Measurements from ENCODE around the gene SUB1.
"Not testable (repeated sequence)": the region's sequence is repeated elsewhere in the genome, so short reads cannot be mapped to it uniquely, and the experiment has no call there.

Gene SUB1

DNA sequence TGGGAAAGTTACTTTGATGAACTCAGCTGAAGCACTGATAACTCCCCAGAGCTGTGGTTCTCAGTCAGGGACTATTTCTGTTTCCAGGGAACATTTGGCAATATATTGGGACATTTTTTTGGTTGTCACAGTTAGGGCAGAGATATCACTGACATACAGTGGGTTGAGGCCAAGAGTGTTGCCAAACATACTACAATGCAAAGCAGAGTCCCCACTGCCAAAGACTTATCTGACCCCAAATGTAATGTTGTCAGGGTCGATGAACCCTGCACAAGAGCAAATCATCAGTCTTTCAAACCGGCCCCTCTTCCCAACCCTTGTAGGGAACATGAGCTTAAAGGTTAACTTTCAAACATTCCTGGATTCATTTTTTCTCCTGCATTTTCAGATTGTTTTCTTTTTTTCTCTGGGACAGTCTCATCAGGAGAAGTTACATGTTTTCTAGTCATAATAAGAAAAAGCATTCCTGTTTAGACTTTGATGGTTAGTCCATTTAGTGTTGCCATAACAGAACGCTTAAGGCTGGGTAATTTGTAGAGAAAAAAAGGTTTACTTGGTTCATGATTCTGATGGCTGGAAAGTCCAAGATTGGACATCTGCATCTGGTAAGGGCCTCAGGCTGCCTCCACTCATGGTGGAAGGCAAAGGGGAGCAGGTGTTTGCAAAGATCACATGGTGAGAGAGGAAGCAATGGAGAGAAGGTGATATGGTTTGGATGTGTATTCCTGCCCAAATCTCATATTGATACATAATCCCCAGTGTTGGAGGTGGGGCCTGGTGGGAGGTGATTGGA lies 18.8 kb upstream of the SUB1 start:
- no peak for DNase-seq (ENCODE audit: low spot score)

GRCh38 chr5:32571128-32571527 lies 14.2 kb upstream of the SUB1 start:
- no peak for DNase-seq (ENCODE audit: low spot score)

DNA sequence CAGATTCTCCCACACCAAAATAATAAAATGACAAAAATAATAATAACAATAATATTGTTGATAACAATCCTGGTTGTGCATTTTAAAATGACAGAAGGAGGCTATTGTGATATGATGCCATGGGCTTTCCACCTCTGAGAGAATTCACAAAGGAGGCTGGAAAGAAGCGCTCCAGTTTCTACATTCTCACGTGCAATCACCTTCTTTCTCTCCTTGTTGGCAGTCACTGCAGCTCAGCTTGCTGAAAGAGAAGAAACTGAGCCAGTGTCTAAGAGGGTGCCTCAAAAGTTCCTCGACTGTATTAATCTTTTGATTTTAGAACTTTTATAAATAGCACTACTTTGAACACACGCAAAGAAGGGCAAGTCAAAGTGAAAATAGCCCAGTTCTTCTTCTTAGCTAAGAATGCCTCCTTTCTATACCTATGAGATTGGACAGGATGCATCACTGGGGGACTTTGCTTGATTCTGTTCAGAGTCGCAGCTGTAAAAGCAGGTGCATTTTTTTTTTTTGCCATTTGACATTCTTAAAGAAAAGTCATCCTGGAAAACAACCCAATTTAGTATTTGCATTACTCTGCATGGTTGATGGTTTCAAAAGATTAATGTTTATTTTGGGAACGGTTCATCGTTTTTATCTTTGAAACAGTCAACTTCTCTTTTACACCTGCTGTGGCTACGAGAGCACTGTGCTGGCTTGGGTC lies 12.4 kb upstream of the SUB1 start:
- no peak for DNase-seq (ENCODE audit: low spot score)

DNA sequence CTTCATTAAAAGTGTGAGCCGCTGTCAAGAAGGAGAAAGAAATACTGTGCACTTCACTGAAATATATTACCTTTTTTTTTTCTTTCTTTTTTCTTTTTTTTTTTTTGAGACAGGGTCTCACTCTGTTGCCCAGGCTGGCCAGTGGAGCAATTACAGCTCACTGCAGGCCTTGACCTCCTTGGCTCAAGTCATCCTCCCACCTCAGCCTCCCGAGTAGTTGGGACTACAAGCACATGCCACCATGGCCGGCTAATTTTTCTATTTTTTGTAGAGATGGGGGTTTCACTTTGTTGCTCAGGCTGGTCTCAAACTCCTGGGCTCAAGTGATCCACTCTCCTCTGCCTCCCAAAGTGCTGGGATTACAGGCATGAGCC lies 11.9 kb upstream of the SUB1 start:
- not testable (repeated sequence) for DNase-seq (ENCODE audit: low spot score)

GRCh38 chr5:32574540-32575175 lies 10.7 kb upstream of the SUB1 start:
- no peak for DNase-seq (ENCODE audit: low spot score)

DNA sequence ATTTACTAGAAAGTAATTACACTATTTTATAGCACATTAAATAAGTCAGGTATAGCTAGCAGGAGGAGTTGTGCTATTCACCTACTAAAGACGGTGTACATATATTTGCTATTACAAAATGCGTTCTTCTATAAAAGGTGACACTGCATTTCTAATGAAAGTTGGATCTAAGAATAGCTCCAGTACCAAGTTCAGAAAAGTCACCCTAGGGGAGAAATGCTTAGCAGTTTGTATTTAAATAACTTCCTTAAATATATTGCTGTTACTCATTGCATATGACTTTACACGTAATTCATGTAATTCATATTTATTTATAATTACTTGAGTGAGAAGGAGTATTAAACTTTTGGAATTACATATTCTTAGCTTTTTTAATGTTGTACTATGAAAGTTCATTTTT lies 7.0 kb upstream of the SUB1 start:
- DNase-seq (ENCODE audit: low spot score) = no peak

GRCh38 chr5:32578764-32579163 lies 6.6 kb upstream of the SUB1 start:
- no peak for DNase-seq (ENCODE audit: low spot score)

GRCh38 chr5:32581010-32581785 lies 4.2 kb upstream of the SUB1 start:
- DNase-seq (ENCODE audit: low spot score) = no peak

- DNase-seq (ENCODE audit: low spot score) = no peak
Observed at GRCh38 chr5:32583582-32584232, 1.6 kb upstream of the SUB1 start.

- DNase-seq (ENCODE audit: low spot score) = no peak
Observed at GRCh38 chr5:32584646-32585045, 711 bp upstream of the SUB1 start.

GRCh38 chr5:32585122-32585445 lies 273 bp upstream of the SUB1 start:
- no peak for DNase-seq (ENCODE audit: low spot score)

GRCh38 chr5:32586276-32586599 lies 881 bp downstream of the SUB1 start:
- DNase-seq (ENCODE audit: low spot score) = no peak

DNA sequence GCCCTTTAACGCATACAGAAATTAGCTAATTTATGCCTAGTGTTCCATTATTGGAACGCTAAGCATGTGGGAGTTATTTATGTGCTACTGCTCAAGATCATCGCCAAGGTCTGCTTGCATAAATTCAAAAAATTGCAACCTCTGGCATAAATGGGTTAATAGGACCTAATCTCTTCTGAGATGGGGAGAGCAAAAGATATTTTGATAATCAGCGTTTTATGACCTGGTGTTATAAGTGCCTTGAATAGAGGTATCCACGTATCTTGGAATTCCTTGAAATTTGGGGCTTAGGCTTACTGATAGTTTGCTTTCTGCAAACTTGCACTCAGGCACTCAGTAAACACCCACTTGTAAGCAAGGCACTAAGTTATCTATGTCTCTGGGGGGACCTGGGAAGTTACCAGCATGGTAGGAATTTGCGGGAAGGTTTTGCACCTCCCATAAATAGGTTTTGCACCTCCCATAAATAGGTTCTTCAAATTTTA lies 1.8 kb downstream of the SUB1 start:
- DNase-seq (ENCODE audit: low spot score) = no peak

DNA sequence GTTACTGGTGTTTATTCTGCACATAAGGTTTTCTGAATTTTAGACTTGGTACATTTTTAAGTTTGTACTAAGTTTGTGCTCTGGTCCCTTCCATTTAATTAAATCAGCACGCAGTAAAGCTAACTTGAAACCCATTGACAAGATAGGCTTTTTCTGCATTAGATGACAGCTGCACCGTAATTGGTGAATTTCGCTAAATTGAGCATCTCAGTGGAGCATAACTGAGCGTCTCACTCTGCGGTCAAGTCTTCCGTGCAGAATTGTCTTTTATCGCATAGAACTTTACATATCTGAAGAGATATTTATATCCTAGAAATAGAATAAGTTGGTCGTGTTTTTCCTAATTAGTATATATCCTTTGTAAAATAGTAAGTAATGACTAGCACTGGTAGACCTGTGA lies 4.1 kb downstream of the SUB1 start:
- no peak for DNase-seq (ENCODE audit: low spot score)

DNA sequence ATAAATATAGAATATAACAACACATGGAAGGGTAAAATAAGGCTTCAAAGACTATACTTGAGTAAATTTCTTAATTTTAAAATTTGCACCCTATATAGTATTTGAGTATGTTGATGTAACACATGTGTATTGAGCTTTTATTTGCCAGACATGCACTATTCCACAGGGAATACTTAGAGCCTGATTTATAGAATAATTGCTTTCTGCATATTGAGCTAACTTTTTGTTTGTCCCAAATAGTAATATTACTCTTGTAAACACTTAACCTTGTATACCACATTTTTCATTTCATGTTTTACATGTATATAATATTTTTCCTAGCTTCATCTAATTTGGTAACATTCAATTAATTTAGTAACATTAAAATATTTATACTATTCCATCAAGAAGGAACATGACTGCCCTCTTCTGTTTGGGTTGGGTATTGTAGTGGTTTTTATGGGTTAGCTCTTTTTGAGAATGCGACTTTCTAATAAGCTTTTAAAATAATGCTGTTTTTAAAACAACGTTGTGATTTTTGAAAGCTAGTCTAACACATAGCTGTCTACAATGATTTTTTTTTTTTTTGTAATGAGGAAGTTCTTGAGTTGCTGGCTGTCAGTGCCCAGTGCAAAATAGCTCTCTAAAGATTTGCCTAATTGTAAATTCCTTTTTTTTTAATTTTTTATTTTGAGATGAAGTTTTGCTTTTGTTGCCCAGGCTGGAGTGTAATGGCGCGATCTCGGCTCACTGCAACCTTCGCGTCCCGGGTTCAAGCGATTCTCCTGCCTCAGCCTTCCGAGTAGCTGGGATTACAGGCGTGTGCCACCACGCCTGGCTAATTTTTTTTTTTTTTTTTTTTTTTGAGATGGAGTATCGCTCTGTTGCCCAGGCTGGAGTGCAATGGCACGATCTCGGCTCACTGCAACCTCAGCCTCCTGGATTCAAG lies 4.8 kb downstream of the SUB1 start:
- DNase-seq (ENCODE audit: low spot score) = peak; percentile 56

DNA sequence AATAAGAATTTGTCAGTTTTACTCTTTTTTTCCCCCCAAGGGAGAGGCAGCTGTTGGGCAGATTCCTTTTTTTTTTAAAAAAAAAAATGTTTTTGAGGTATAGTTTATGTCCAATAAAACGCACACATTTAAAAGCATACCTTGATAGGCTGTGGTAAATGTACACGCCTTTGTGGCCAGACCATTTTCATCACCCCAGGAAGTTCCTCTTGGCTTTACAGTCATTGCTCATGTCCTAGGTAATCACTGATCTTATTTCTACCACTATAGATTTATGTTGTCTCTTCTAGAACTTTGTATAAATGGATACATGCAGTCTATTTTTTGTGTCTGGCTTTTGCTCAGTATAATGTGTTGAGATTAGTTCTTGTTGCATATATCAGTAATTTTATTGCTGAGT lies 9.8 kb downstream of the SUB1 start:
- DNase-seq (ENCODE audit: low spot score) = no peak

DNA sequence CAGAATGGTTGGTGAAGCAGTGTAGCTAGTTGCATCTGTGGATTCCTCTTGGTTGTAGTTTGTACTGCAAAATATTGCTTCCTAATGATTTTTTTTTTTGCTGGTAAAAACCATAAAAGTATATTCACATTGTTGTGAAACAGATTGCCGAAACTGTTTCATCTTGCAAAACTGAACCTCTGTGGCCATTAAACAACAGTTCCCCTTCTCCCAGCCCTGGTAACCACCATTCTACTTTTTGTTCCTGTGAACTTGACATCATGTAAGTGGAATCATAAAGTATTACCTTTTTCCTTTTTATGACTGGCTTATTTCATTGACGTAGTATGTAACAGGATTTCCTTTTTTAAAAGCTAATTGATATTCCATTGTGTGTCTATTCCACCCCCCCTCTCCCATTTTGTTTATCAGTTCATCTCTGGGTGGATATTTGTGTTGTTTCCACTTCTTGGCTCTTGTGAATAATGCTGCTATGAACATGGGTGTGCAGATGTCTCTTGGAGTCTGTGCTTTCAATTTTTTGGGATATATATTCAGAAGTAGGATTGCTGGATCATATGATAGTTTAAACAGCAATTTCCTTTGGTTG lies 11.8 kb downstream of the SUB1 start:
- no peak for DNase-seq (ENCODE audit: low spot score)

GRCh38 chr5:32598260-32598937 lies 13.0 kb downstream of the SUB1 start:
- no peak for DNase-seq (ENCODE audit: low spot score)

DNA sequence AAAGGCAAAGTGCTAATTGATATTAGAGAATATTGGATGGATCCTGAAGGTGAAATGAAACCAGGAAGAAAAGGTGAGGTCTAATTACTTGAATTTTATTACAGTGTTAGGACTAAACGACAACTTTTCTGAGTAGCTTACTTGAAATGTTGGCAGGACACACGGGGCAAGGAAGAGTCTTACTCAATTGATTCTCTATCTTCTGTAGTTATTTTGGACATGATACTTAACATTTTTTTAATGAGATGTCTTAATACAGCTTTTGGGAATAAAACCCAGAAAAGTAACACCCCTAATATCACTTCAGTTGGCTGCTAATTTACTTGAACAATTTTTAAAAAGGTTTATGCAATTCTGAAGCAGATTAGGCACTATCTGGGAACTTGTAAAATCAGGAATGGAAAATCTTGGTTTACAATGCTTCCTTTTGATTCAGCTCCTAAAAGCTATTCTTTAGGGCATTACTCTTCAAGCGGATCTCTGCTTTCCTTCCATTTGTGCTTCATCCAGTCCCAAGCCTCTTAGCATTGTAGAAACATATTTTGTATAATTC lies 13.7 kb downstream of the SUB1 start:
- DNase-seq (ENCODE audit: low spot score) = no peak
